ENCODE measurements around the gene ZNF219.

- TF ChIP-seq POLR2A (IDR thresholded peaks at IDR 0.05) (no peak), CTCF (IDR thresholded peaks at IDR 0.05 in 8 of 11, conservative IDR thresholded peaks at IDR 0.05 in 3 of 11) (peak; percentile 88 to 96 (median 92))
Measured at GRCh38 chr14:21104448-21105060, 6.1 kb upstream of the ZNF219 start.
